Osteoblast (primary cell): ENCODE results near the gene GSN. TPM values are rescaled to one million over a fixed set of nuclear protein-coding genes. Genes with fewer than 3 reads are reported as not detected.
A peak's percentile ranks its signal among the peaks of the same experiment; 100 is the strongest.

Source experiments
- DNase-seq: peaks from one replicate; pipeline ENCODE4 v3.0.0; 2011; ENCODE audit warnings: low spot score, mixed read lengths; ENCODE audit not compliant: insufficient read length; ENCODE audit errors: missing footprints
- H2AFZ ChIP-seq: 2 replicates; pipeline ENCODE4 v1.6.0; 2011; ENCODE audit warnings: mild to moderate bottlenecking, low read length
- H3K27ac ChIP-seq: 2 replicates; pipeline ENCODE4 v1.5.1; 2011; ENCODE audit warnings: mild to moderate bottlenecking, low read depth, low read length, moderate library complexity
- H3K27me3 ChIP-seq: 2 replicates; pipeline ENCODE4 v1.6.0; 2012; ENCODE audit warnings: mild to moderate bottlenecking, control low read depth, inconsistent platforms, low read length, moderate library complexity; ENCODE audit not compliant: insufficient read depth
- H3K36me3 ChIP-seq: 2 replicates; pipeline ENCODE4 v1.5.1; 2011; ENCODE audit warnings: mild to moderate bottlenecking, low read length, control low read depth, moderate library complexity; ENCODE audit not compliant: insufficient read depth
- H3K4me1 ChIP-seq: 2 replicates; pipeline ENCODE4 v1.5.1; 2011; ENCODE audit warnings: mild to moderate bottlenecking, low read length, control low read depth, moderate library complexity; ENCODE audit not compliant: insufficient read depth
- H3K4me2 ChIP-seq: 2 replicates; pipeline ENCODE4 v1.6.0; 2011; ENCODE audit warnings: mild to moderate bottlenecking, low read length; ENCODE audit not compliant: insufficient read depth
- H3K4me3 ChIP-seq: fragments of 200-600 bp; sonication (generic); 3 replicates; pipeline ENCODE4 v1.5.1; 2012; ENCODE audit warnings: mild to moderate bottlenecking, low read length, inconsistent platforms; ENCODE audit not compliant: insufficient read depth
- H3K79me2 ChIP-seq: 2 replicates; pipeline ENCODE4 v1.6.0; 2012; ENCODE audit warnings: mild to moderate bottlenecking, low read length, control low read depth, inconsistent platforms; ENCODE audit not compliant: insufficient read depth
- H3K9me3 ChIP-seq: 2 replicates; pipeline ENCODE4 v1.5.1; 2011; ENCODE audit warnings: low read depth, low read length, control low read depth
- H4K20me1 ChIP-seq: 2 replicates; pipeline ENCODE4 v1.6.0; 2012; ENCODE audit warnings: mild to moderate bottlenecking, low read length, control low read depth; ENCODE audit not compliant: insufficient read depth
- total RNA-seq: library from RNA; depleted of rRNA; stranded (reverse); fragments of >200 nt; gene quantifications from 2 replicates; pipeline ENCODE4 v1.2.3, GENCODE V29; 2012
- TF ChIP-seq, protein P1 (sequence below): IDR thresholded peaks from 2 replicates; pipeline ENCODE4 v1.5.1; 2011; ENCODE audit warnings: mild to moderate bottlenecking, low read depth, low read length, moderate library complexity; ENCODE audit errors: extremely low read depth

The GSN gene
- total RNA-seq, 1 donor, result 372 TPM

- TF ChIP-seq, protein P1, sequence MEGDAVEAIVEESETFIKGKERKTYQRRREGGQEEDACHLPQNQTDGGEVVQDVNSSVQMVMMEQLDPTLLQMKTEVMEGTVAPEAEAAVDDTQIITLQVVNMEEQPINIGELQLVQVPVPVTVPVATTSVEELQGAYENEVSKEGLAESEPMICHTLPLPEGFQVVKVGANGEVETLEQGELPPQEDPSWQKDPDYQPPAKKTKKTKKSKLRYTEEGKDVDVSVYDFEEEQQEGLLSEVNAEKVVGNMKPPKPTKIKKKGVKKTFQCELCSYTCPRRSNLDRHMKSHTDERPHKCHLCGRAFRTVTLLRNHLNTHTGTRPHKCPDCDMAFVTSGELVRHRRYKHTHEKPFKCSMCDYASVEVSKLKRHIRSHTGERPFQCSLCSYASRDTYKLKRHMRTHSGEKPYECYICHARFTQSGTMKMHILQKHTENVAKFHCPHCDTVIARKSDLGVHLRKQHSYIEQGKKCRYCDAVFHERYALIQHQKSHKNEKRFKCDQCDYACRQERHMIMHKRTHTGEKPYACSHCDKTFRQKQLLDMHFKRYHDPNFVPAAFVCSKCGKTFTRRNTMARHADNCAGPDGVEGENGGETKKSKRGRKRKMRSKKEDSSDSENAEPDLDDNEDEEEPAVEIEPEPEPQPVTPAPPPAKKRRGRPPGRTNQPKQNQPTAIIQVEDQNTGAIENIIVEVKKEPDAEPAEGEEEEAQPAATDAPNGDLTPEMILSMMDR, result no peak
- H3K4me2 ChIP-seq, result no peak overlapping the region
Measured at GRCh38 chr9:121253162-121253561, 14.8 kb upstream of the GSN start.

DNA sequence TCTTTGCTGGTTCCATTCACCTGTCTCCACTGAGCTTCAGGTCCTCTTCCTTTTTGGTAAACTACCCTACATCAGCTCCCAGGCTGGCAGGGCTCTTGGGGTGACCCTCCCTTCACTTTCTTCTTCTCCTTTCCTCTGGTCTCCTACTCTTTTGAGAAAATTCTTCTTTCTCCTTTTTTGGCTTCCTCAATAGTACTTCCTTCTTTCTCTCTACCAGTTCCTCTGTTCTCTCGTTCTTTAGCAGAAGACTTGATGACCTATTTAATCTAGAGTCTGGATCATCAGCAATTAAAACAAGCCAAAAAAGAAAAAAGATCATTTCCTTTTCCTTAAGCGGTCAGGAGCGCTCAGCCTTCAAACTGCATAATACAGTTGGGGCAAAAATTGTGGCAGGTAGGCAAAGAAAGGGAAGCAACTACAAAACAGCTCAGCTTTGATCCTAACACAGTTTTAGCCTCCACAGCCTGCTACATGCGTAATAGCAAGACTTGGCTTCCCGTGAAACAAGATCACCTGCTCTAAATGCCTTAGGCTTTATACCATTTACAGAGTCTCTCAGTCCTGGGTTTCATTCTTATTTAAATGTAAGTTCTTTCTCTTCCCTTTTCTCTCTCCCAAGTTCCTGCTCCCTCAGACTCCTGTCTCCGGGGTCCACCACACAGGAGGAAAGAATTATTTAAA lies 14.0 kb upstream of the GSN start:
- no peak overlapping the region for H3K4me3 ChIP-seq
- no peaks in the 10 kb centered on the region for H3K36me3 ChIP-seq
- no peaks in the 10 kb centered on the region for H4K20me1 ChIP-seq
- H3K4me1 ChIP-seq, result peaks cover 9% of the 10 kb centered on the region
- TF ChIP-seq, protein P1, result no peak
- no peak overlapping the region for H3K27ac ChIP-seq
- no peak for DNase-seq
- no peak overlapping the region for H2AFZ ChIP-seq
- H3K4me2 ChIP-seq, result no peak overlapping the region
- no peaks in the 10 kb centered on the region for H3K79me2 ChIP-seq
- no peaks in the 10 kb centered on the region for H3K27me3 ChIP-seq
- no peaks in the 10 kb centered on the region for H3K9me3 ChIP-seq

More at GRCh38 chr9:121253162-121253561, 14.8 kb upstream of the GSN start:
- peaks cover 9% of the 10 kb centered on the region for H3K4me1 ChIP-seq
- no peak overlapping the region for H2AFZ ChIP-seq
- no peak overlapping the region for H3K4me3 ChIP-seq
- no peaks in the 10 kb centered on the region for H3K36me3 ChIP-seq
- no peak overlapping the region for H3K27ac ChIP-seq
- DNase-seq, result no peak
- no peaks in the 10 kb centered on the region for H3K79me2 ChIP-seq
- H3K9me3 ChIP-seq, result no peaks in the 10 kb centered on the region
- H3K27me3 ChIP-seq, result no peaks in the 10 kb centered on the region
- no peaks in the 10 kb centered on the region for H4K20me1 ChIP-seq

GRCh38 chr9:121259498-121259897 lies 8.5 kb upstream of the GSN start:
- Histone ChIP-seq H4K20me1 (no peaks in the 10 kb centered on the region), H3K27me3 (no peaks in the 10 kb centered on the region), H2AFZ (no peak overlapping the region), H3K4me2 (no peak overlapping the region), H3K79me2 (no peaks in the 10 kb centered on the region), H3K4me1 (peaks cover 28% of the 10 kb centered on the region), H3K27ac (no peak overlapping the region), H3K36me3 (no peaks in the 10 kb centered on the region), H3K9me3 (no peaks in the 10 kb centered on the region), H3K4me3 (no peak overlapping the region)
- TF ChIP-seq, protein P1, result no peak
- no peak for DNase-seq

DNA sequence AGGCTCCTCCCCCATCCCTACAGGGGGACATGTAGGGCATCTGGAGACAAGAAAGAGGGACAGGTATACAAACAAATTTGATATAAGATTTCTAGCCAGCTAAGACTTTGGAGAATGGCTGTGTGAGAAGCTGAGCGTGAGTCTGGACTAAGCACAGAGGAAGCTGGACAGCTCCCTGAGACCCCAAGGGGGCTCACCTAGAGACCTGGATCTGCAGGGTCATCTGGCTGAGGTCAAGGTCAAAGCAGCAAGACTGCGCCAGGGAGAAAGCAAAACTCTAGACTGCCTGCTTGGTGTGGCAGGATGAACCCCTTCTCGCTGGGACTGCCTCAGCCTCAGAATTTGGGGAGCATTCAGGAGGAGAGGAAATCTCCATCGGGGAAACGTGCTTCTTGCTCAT lies 8.0 kb upstream of the GSN start:
- Histone ChIP-seq H2AFZ (no peak overlapping the region), H3K27ac (no peak overlapping the region), H3K79me2 (no peaks in the 10 kb centered on the region), H3K4me1 (peaks cover 28% of the 10 kb centered on the region), H3K4me2 (no peak overlapping the region), H3K9me3 (no peaks in the 10 kb centered on the region), H3K4me3 (no peak overlapping the region), H4K20me1 (no peaks in the 10 kb centered on the region), H3K36me3 (no peaks in the 10 kb centered on the region), H3K27me3 (no peaks in the 10 kb centered on the region)
- TF ChIP-seq, protein P1, result no peak
- DNase-seq, result peak; percentile 48
